NCI-H2107 (cell line): ENCODE results near the gene KCMF1.
"Not testable (repeated sequence)": the region's sequence is repeated elsewhere in the genome, so short reads cannot be mapped to it uniquely, and the experiment has no call there.

ENCODE experiments used
- DNase-seq: peaks from one replicate; lab custom pipeline; 2025; lab: John Stamatoyannopoulos, UW

The KCMF1 gene

DNA sequence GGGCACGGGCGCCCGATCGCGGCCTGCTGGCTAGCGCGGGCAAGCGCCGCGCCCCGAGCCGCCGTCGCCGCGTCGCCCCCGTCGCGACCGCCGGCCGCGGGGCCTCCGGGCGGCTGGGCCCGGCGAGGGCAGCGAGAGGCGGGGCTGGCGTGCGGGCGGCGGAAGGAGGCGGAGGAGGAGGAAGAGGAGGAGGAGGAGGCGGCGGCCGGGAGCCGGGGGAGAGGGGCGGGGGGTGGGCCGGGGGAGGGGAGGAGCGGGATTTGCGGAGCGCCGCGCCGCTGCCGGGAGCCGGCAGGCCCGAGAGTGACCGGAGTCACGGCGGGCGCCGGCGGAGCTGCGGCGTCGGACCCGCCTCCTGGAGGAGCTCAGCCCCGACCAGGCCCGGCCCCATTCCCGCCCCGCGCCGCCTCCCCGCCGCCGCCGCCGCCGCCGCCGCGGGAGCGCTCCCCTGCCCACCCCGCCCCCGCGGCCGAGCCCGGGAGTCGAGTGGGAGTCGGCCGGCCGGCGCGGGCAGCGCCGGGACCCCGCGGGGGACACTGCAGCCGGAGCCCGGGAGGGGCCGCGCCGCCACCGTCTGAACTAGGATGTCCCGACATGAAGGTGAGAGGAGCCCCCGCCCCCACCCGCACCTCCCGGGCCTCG is at the start of gene KCMF1:
Gene KCMF1, plus strand, starts transcription at position 294 of the 642 bp plus-strand sequence. Its CDS starts 291 bp downstream, at position 585.
- peak; percentile 32 for DNase-seq

DNA sequence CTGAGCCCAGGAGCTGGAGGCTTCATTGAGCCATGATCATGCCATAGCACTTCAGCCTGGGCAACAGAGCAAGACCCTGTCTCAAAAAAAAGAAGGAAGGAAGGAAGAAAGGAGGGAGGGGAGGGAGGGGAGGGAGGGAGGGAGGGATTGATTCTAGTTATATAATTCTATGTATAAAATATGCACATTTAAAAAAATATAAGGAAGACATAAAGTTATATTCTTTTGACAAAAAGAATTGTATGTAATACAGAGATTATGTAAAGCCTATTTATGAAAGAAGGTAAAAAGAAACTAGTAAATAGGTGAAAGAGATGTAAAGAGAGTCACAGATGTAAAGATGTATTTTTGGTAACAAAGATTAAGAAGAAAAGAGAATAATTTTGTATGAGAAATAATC is 48.0 kb upstream of the KCMF1 start:
- DNase-seq, result no peak

- no peak for DNase-seq
Measured at GRCh38 chr2:84924173-84925106, 46.5 kb upstream of the KCMF1 start.

DNA sequence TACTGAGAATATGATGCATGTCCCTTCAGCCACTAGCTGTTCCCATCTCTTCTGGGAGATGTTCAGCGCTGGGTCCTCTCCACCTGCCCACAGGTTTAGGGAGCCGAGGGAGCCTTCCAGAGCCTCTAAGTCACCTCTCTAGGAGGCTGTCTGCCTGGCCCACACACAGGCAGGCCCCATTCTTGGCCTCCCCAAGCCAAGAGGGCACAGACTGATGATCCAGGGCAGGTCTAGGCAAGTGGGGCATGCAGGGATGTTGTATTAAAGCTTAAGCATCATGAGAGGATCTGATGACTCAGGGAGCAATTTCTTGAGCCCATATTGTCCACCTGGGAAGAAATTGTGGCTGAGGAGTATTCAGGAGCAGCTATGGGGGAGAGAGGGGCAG is 45.6 kb upstream of the KCMF1 start:
- no peak for DNase-seq

GRCh38 chr2:84925724-84926376 is 45.1 kb upstream of the KCMF1 start:
- DNase-seq, result peak; percentile 87

- no peak for DNase-seq
Measured at GRCh38 chr2:84927275-84927627, 43.7 kb upstream of the KCMF1 start.

DNA sequence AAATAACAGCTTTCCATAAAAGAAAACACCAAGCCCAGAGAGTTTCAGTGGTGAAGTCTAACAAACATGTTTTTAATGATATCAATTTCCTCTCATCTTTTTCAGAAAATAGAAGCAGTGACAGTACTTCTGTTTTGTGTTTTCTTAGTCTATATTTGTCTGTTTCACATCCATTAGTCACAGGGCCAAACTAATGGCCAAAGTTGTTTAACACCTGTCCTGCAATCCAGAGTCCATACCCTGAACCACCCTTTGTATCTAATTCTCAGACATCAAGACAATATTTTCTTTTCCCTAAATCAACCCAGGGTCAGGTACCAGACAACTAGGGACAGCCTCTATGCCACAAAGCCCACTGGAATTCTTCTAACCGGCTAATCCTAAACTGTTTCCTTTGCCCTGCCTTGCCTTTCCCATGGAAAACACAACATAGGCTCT is 39.6 kb upstream of the KCMF1 start:
- no peak for DNase-seq

DNA sequence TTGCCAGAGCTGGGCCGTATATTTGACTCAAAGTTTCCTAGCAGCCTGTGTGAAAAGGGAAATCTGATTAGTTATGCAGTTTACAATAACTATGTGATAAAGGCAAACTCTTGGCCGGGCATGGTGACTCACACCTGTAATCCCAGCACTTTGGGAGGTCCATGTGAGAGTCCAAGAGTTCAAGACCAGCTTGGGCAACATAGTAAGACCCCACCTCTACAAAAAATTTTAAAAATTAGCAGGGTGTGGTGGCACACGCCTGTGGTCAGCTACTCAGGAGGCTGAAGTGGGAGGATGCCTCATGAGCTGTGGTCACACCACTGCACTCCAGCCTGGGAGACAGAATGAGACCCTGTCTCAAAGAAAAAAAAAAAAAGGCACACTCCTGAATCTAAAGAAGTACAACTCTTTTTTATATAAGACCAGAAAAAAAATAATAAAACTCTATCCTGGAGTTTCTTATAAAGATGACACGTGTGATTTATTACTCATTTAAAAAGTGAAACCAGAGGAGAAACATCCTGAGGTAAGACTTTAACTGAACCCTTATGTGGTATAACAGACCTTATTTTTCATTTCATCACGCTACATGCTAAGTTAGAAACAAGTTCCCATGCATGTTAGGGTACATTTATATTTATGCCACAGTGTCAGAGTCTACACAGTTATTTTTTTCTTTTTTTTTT is 32.6 kb upstream of the KCMF1 start:
- DNase-seq, result no peak

- DNase-seq, result no peak
Measured at GRCh38 chr2:84939426-84940087, 31.4 kb upstream of the KCMF1 start.

DNA sequence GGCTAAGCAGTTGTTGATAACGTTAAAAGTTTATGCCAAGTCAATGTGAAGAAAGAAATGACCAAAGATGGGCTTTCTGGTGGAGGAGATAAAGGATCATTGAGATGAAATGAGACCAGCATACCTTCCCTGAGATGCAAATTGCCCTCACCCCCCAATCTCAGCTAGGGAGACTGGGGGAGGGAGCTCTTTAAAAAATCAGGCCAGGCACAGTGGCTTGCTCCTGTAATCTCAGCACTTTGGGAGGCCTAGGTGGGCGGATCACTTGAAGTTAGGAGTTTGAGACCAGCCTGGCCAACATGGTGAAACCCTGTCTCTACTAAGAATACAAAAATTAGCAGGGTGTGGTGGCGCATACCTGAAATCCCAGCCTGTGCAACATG is 30.9 kb upstream of the KCMF1 start:
- DNase-seq, result no peak

GRCh38 chr2:84940831-84941412 is 30.0 kb upstream of the KCMF1 start:
- DNase-seq, result no peak

DNA sequence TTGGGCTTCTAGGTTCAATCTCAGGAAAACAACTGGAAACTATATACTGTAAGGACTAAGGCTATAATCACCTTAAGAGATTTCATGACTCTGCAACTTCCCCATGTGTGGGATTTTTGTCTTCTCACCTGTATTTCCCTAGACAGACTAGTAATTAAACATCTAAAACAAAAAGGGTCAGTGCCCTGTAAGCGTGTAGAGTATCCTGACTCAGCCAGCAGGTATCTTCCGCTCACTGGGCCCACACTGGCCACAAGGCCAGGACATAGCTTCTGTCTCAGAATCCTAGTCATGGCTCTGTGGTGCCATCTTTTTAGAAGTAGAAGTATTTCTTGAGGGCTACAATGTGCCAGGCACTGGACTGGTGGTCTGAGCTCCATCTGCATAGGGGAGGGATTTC is 28.8 kb upstream of the KCMF1 start:
- no peak for DNase-seq

DNA sequence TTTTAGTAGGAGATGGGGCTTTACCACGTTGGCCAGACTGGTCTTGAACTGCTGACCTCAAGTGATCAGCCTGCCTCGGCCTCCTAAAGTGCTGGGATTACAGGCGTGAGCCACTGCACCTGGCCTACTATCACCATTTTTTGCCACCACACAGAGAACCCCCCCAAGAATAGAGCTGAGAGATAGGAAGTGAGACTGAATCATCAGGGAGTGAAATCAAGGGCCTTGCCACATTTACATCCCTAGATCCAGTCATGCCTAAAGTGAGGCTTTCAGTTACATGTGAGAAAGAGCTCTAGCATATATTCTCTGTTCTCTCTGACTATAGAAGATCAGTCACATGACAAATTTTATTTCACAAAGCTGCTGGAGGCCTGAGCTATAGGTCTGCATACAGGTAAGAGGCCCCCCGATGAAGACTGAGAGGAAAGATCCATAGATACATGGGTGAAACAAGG is 28.0 kb upstream of the KCMF1 start:
- DNase-seq, result no peak

DNA sequence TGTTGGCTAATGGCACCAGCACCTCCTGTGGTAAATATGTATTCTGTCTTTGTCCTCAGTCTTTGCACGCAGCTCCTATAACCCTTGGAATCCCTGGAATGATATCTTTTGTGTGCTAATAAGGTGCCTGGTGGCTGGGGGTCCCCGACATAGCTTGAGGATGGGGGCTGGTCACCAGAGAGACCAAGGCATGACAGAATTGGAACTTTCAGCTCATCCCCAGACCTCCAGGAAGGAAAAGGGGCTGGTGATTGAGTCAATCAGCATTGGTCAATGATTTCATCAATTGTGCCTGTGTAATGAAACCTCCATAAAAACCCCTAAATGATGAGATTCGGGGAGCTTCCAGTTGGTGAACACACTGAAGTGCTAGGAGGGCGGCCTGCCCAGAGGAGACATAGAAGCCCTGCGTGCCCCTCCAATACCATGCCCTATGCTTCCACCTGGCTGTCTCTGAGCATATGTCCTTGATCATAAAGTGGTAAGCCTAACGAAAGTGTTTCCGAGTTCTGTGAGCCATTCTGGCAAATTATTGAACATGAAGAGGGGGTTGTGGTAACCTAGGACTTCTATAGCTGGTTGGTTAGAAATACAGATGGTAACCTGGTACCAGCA is 26.6 kb upstream of the KCMF1 start:
- DNase-seq, result no peak

- DNase-seq, result not testable (repeated sequence)
Measured at GRCh38 chr2:84945838-84946203, 25.1 kb upstream of the KCMF1 start.

GRCh38 chr2:84946204-84947009 is 24.6 kb upstream of the KCMF1 start:
- no peak for DNase-seq

DNA sequence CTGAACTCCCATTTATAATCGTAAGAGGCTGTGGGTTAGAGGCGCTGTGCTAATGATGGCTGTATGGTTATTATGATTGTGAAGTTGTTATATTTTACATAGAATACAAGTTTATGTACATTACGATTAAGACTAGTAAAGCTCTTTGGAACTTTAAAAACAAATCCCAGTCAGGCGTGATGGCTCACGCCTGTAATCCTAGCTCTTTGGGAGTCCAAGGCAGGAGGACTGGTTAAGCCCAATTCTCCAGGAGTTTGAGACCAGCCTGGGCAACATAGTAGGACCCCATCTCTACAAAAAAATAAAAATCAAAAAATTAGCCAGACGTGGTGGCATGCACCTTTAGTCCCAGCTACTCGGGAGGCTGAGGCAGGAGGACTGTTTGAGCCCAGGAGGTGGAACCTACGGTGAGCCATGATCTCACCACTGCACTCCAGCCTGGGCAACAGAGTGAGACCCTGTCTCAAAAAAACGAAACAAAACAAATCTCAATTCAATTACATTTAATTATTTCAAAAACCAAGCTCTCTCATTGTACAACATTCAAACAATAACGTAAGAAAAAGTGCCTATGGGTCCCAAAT is 23.9 kb upstream of the KCMF1 start:
- no peak for DNase-seq

DNA sequence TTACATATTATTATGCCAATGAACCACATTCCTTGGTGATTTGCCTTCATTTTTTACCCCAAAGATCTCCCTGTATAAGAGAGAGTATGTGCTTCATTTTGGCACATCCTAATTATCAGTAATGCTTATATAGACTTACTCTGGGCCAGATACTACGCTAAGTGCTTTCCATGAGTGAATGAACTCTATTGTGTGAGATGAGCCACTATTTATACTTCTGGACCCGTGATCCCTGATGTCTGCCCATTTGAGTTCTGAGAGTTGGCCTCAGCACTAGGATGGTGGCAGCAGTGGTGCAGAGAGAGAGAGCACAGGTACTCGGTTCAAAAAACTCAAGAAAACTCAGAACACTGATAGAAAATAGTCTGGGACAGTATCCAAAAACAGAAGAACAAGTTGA is 17.4 kb upstream of the KCMF1 start:
- DNase-seq, result no peak

GRCh38 chr2:84954329-84954728 is 16.6 kb upstream of the KCMF1 start:
- DNase-seq, result no peak
